Gastrocnemius medialis (tissue), 4 donors: Measurements from ENCODE around the gene RGS4. TPM values are rescaled to one million over a fixed set of nuclear protein-coding genes. Genes with fewer than 3 reads are reported as not detected.

Source experiments
- ATAC-seq, 2 donors: fragments of 150-250 bp; one replicate each; pipeline ENCODE4 v1.9.1; 2016
- DNase-seq, 2 donors: peaks; one replicate each; pipeline ENCODE4 v3.0.0-alpha.2; 2019
- H3K27ac ChIP-seq, 4 donors: fragments of 200-600 bp; sonication (generic); 1 replicate in 1 of 4; 2 replicates in 3 of 4; pipeline ENCODE4 v1.5.1; 2016 to 2018; ENCODE audit warnings: mild to moderate bottlenecking in 2 of 4, moderate library complexity in 1 of 4
- H3K27me3 ChIP-seq, 3 donors: fragments of 200-600 bp; sonication (generic) in 2 of 3; 1 replicate in 1 of 3; 2 replicates in 2 of 3; pipeline versions ENCODE4 v1.5.1 to v1.6.0; 2016 to 2019; ENCODE audit warnings: mild to moderate bottlenecking in 1 of 3, moderate library complexity in 1 of 3
- H3K36me3 ChIP-seq, 2 donors: fragments of 200-600 bp; sonication (generic) in 1 of 2; one replicate each; pipeline ENCODE4 v1.5.1; 2017 to 2018
- H3K4me1 ChIP-seq, 2 donors: fragments of 200-600 bp; sonication (generic) in 1 of 2; one replicate each; pipeline ENCODE4 v1.5.1; 2016 to 2017; ENCODE audit warnings: mild to moderate bottlenecking in 2 of 2
- H3K4me3 ChIP-seq, 4 donors: fragments of 200-600 bp; sonication (generic) in 3 of 4; 1 replicate in 1 of 4; 2 replicates in 3 of 4; pipeline ENCODE4 v1.5.1; 2016 to 2019; ENCODE audit warnings: mild to moderate bottlenecking in 2 of 4
- H3K9me3 ChIP-seq, 3 donors: fragments of 200-600 bp; sonication (generic) in 2 of 3; 1 replicate in 1 of 3; 2 replicates in 2 of 3; pipeline ENCODE4 v1.5.1; 2016 to 2019
- POLR2A ChIP-seq, 2 donors: fragments of 450-650 bp; IDR thresholded peaks; one replicate each; pipeline ENCODE4 v1.6.1; 2017; ENCODE audit warnings: antibody characterized with exemption in 2 of 2, mild to moderate bottlenecking in 2 of 2, moderate library complexity in 2 of 2
- in situ Hi-C, 4 donors: fragments of 200-750 bp; cut with MboI; loops; one replicate each; pipeline versions ENCODE4 v1.15.0 to v1.8.0; 2017; ENCODE audit warnings: low sequenced_read_pairs in 4 of 4
- intact Hi-C: fragments of 100-400 bp; cut with DNase I; formaldehyde crosslinking; loops from one replicate; pipeline ENCODE4 v1.15.1; 2023; ENCODE audit warnings: low total_unique reads
- total RNA-seq, 4 donors: library from RNA; depleted of rRNA; stranded (reverse); fragments of >200 nt; gene quantifications; one replicate each; pipeline versions ENCODE4 v1.1.0 to v1.2.3, GENCODE V29; 2016
- TF ChIP-seq, protein P1 (sequence below), 5 experiments: fragments of 450-650 bp in 3 of 5; fragments of 200-600 bp in 2 of 5; sonication (generic) in 2 of 5; IDR thresholded peaks in 4 of 5; conservative IDR thresholded peaks in 1 of 5; 1 replicate in 4 of 5; 2 replicates in 1 of 5; pipeline ENCODE4 v1.5.1; 2016 to 2019; ENCODE audit warnings: antibody characterized with exemption in 5 of 5, mild to moderate bottlenecking in 3 of 5, moderate library complexity in 3 of 5

The RGS4 gene
- total RNA-seq, 4 donors from 2014 or later, result not detected

- Histone ChIP-seq H3K9me3 (no peaks in the 10 kb centered on the region), H3K27me3 (peaks cover 0 to 4% (median 0%) of the 10 kb centered on the region in 3 donors), H3K27ac (no peak overlapping the region), H3K4me1 (no peaks in the 10 kb centered on the region), H3K4me3 (no peak overlapping the region), H3K36me3 (no peaks in the 10 kb centered on the region)
- no peak for DNase-seq
- intact Hi-C loops (loop anchor here (2.0 to 10.0 kb wide), 3 partner anchors 102 to 245 kb away; no protein-coding TSS in a partner anchor), in situ Hi-C loops (loop anchor here in 1 of 4 donors (25.0 kb wide), 1 partner anchor 185 kb away; no protein-coding TSS in a partner anchor)
- ATAC-seq, result no peak
- TF ChIP-seq, protein P1, sequence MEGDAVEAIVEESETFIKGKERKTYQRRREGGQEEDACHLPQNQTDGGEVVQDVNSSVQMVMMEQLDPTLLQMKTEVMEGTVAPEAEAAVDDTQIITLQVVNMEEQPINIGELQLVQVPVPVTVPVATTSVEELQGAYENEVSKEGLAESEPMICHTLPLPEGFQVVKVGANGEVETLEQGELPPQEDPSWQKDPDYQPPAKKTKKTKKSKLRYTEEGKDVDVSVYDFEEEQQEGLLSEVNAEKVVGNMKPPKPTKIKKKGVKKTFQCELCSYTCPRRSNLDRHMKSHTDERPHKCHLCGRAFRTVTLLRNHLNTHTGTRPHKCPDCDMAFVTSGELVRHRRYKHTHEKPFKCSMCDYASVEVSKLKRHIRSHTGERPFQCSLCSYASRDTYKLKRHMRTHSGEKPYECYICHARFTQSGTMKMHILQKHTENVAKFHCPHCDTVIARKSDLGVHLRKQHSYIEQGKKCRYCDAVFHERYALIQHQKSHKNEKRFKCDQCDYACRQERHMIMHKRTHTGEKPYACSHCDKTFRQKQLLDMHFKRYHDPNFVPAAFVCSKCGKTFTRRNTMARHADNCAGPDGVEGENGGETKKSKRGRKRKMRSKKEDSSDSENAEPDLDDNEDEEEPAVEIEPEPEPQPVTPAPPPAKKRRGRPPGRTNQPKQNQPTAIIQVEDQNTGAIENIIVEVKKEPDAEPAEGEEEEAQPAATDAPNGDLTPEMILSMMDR (IDR thresholded peaks at IDR 0.05 in 4 of 5, conservative IDR thresholded peaks at IDR 0.05 in 1 of 5), result no peak
- TF ChIP-seq POLR2A (IDR thresholded peaks at IDR 0.05), result no peak
Observed at GRCh38 chr1:163072658-163073057, 3.5 kb downstream of the RGS4 start.

- ATAC-seq (no peak), DNase-seq (no peak)
- no peak for TF ChIP-seq POLR2A (IDR thresholded peaks at IDR 0.05)
- TF ChIP-seq, protein P1 (IDR thresholded peaks at IDR 0.05 in 4 of 5, conservative IDR thresholded peaks at IDR 0.05 in 1 of 5), result no peak
- Histone ChIP-seq H3K9me3 (no peaks in the 10 kb centered on the region), H3K4me3 (no peak overlapping the region), H3K27me3 (peaks cover 0 to 4% (median 0%) of the 10 kb centered on the region in 3 donors), H3K4me1 (no peaks in the 10 kb centered on the region), H3K36me3 (no peaks in the 10 kb centered on the region), H3K27ac (no peak overlapping the region)
- in situ Hi-C loops, result loop anchor here in 1 of 4 donors (25.0 kb wide), 1 partner anchor 187 kb away; no protein-coding TSS in a partner anchor
- intact Hi-C loops, result loop anchor here (5.0 to 10.0 kb wide), 2 partner anchors 101 to 243 kb away; no protein-coding TSS in a partner anchor
Observed at GRCh38 chr1:163074004-163074403, 4.8 kb downstream of the RGS4 start.

DNA sequence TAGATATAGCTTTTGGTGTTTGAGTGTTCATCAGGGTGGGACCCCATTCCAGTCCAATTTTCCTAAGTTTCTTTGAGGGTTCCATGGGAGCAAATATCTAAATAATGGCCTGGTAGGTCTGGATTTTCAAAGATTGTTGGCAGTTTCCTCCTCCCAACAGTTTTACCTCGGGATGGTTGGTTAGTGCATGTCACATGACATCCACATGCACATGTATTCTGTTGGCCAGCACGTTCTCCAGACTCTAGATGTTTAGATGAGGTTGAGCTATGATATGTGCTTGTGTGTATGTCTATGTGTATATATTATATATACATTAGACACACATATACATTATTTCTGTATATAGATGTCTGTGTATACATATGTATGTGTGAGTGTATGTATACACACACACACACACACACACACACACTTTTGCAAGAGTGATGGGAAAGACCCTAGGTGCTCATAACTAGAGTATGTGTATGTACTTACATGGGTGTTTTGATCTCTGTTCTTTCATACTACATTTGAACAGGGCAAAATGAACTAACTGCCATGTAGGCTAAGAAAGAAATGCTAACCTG lies 5.6 kb downstream of the RGS4 start:
- Histone ChIP-seq H3K27me3 (peaks cover 0 to 4% (median 0%) of the 10 kb centered on the region in 3 donors), H3K9me3 (no peaks in the 10 kb centered on the region), H3K27ac (no peak overlapping the region), H3K4me3 (no peak overlapping the region), H3K4me1 (no peaks in the 10 kb centered on the region), H3K36me3 (no peaks in the 10 kb centered on the region)
- in situ Hi-C loops, result loop anchor here in 1 of 4 donors (25.0 kb wide), 1 partner anchor 187 kb away; no protein-coding TSS in a partner anchor
- intact Hi-C loops, result loop anchor here (5.0 to 10.0 kb wide), 2 partner anchors 100 to 243 kb away; no protein-coding TSS in a partner anchor
- TF ChIP-seq, protein P1 (IDR thresholded peaks at IDR 0.05 in 4 of 5, conservative IDR thresholded peaks at IDR 0.05 in 1 of 5), result no peak
- TF ChIP-seq POLR2A (IDR thresholded peaks at IDR 0.05), result no peak
- DNase-seq (no peak), ATAC-seq (no peak)

- no peaks in the 10 kb centered on the region for H3K36me3 ChIP-seq
- H3K27ac ChIP-seq, result no peak overlapping the region
- ATAC-seq, result no peak
- no peaks in the 10 kb centered on the region for H3K27me3 ChIP-seq
- TF ChIP-seq POLR2A (IDR thresholded peaks at IDR 0.05), result no peak
- TF ChIP-seq, protein P1 (IDR thresholded peaks at IDR 0.05 in 4 of 5, conservative IDR thresholded peaks at IDR 0.05 in 1 of 5), result no peak
- intact Hi-C loops, result loop anchor here (10.0 kb wide), 1 partner anchor 99 kb away; no protein-coding TSS in a partner anchor
- H3K4me3 ChIP-seq, result no peak overlapping the region
- no peaks in the 10 kb centered on the region for H3K9me3 ChIP-seq
- DNase-seq, result no peak
- H3K4me1 ChIP-seq, result no peaks in the 10 kb centered on the region
- in situ Hi-C loops, result no loop called here
Observed at GRCh38 chr1:163076044-163076443, 6.9 kb downstream of the RGS4 start.
